Head of caudate nucleus (tissue), 42 donors: Measurements from ENCODE around the gene ERAS.
"Not testable (repeated sequence)": the region's sequence is repeated elsewhere in the genome, so short reads cannot be mapped to it uniquely, and the experiment has no call there.

ENCODE experiments used
- DNase-seq, 42 donors: peaks; one replicate each; pipeline versions ENCODE4 v3.0.0 to v3.0.0-alpha.2; 2020 to 2021; ENCODE audit warnings: mixed read lengths in 7 of 42
- intact Hi-C: fragments of 100-400 bp; cut with DNase I; formaldehyde crosslinking; loops from one replicate; pipeline ENCODE4 v1.15.0; 2022

ERAS gene

GRCh38 chrX:48794340-48794910 is 31.9 kb upstream of the ERAS start:
- no peak for DNase-seq
- intact Hi-C loops: no loop called here

GRCh38 chrX:48794911-48795515 is 31.3 kb upstream of the ERAS start:
- no peak for DNase-seq
- intact Hi-C loops: loop anchor here (5.0 kb wide), 1 partner anchor 253 kb away; no protein-coding TSS in a partner anchor

GRCh38 chrX:48798318-48798717 is 28.0 kb upstream of the ERAS start:
- intact Hi-C loops: loop anchor here (5.0 kb wide), 1 partner anchor 256 kb away; no protein-coding TSS in a partner anchor
- DNase-seq: no peak

- intact Hi-C loops: loop anchor here (5.0 to 10.0 kb wide), 3 partner anchors 63 to 123 kb away; partner anchors contain the start of genes PQBP1 and TIMM17B
Observed at GRCh38 chrX:48800574-48801279, 25.6 kb upstream of the ERAS start.

GRCh38 chrX:48801280-48802088 is 24.8 kb upstream of the ERAS start, which contains the start of gene HDAC6:
HDAC6 (plus strand) TSS chrX:48802067; CDS start chrX:48802693, 626 bp downstream.
- intact Hi-C loops: loop anchor here (5.0 to 10.0 kb wide), 3 partner anchors 64 to 124 kb away; partner anchors contain the start of genes PQBP1 and TIMM17B
- DNase-seq: peak; percentile 81 to 99 (median 96)

More at GRCh38 chrX:48800574-48801279, 25.6 kb upstream of the ERAS start:
- peak in 1 of 42 donors; percentile 34 for DNase-seq

GRCh38 chrX:48802089-48802904 is 24.0 kb upstream of the ERAS start:
- DNase-seq: peak in 34 of 42 donors; percentile 5 to 59 (median 33)
- intact Hi-C loops: loop anchor here (5.0 to 10.0 kb wide), 3 partner anchors 65 to 125 kb away; partner anchors contain the start of genes PQBP1 and TIMM17B

- intact Hi-C loops: loop anchor here (5.0 to 10.0 kb wide), 3 partner anchors 66 to 126 kb away; partner anchors contain the start of genes PQBP1 and TIMM17B
Observed at GRCh38 chrX:48802905-48803200, 23.5 kb upstream of the ERAS start.

GRCh38 chrX:48806081-48806480 is 20.2 kb upstream of the ERAS start:
- intact Hi-C loops: loop anchor here (10.0 kb wide), 1 partner anchor 89 kb away; the partner anchor contains the start of genes PQBP1 and TIMM17B

More at GRCh38 chrX:48802905-48803200, 23.5 kb upstream of the ERAS start:
- DNase-seq: no peak

GRCh38 chrX:48813644-48814043 is 12.7 kb upstream of the ERAS start:
- peak in 1 of 42 donors; percentile 36 for DNase-seq
- intact Hi-C loops: no loop called here

More at GRCh38 chrX:48806081-48806480, 20.2 kb upstream of the ERAS start:
- no peak for DNase-seq

- intact Hi-C loops: no loop called here
- DNase-seq: no peak
Observed at GRCh38 chrX:48814722-48815121, 11.6 kb upstream of the ERAS start.

- intact Hi-C loops: no loop called here
- no peak for DNase-seq
Observed at GRCh38 chrX:48815266-48815665, 11.0 kb upstream of the ERAS start.

GRCh38 chrX:48816014-48816810 is 10.1 kb upstream of the ERAS start:
- intact Hi-C loops: no loop called here
- DNase-seq: no peak

GRCh38 chrX:48818098-48818497 is 8.2 kb upstream of the ERAS start:
- DNase-seq: no peak

GRCh38 chrX:48818866-48819265 is 7.4 kb upstream of the ERAS start:
- DNase-seq: peak in 1 of 42 donors; percentile 8
- intact Hi-C loops: no loop called here

More at GRCh38 chrX:48818098-48818497, 8.2 kb upstream of the ERAS start:
- intact Hi-C loops: no loop called here

- DNase-seq, intact Hi-C loops: not testable (repeated sequence)
Observed at GRCh38 chrX:48819394-48819793, 6.9 kb upstream of the ERAS start.

GRCh38 chrX:48823053-48823452 is 3.3 kb upstream of the ERAS start:
- DNase-seq: peak in 1 of 42 donors; percentile 27
- intact Hi-C loops: no loop called here

GRCh38 chrX:48824066-48824465 is 2.2 kb upstream of the ERAS start:
- DNase-seq: peak in 1 of 42 donors; percentile 5
- intact Hi-C loops: no loop called here
